Non-pigmented ciliary epithelial cell (primary cell): ENCODE measurements around the gene SLPI.

ENCODE experiments used
- DNase-seq: peaks from one replicate; pipeline ENCODE4 v3.0.0-alpha.2; 2010; ENCODE audit warnings: low read depth

SLPI gene

GRCh38 chr20:45269754-45270270 lies 15.4 kb upstream of the SLPI start:
- no peak for DNase-seq

GRCh38 chr20:45269056-45269455 lies 14.7 kb upstream of the SLPI start:
- DNase-seq = no peak

- DNase-seq = no peak
Observed at GRCh38 chr20:45268531-45268930, 14.2 kb upstream of the SLPI start.

GRCh38 chr20:45266977-45267376 lies 12.6 kb upstream of the SLPI start:
- DNase-seq = no peak

- DNase-seq = no peak
Observed at GRCh38 chr20:45263556-45264266, 9.3 kb upstream of the SLPI start.

- no peak for DNase-seq
Observed at GRCh38 chr20:45258664-45259063, 4.3 kb upstream of the SLPI start.

GRCh38 chr20:45258259-45258658 lies 3.9 kb upstream of the SLPI start:
- DNase-seq = no peak

- no peak for DNase-seq
Observed at GRCh38 chr20:45257711-45258110, 3.3 kb upstream of the SLPI start.

GRCh38 chr20:45257161-45257560 lies 2.8 kb upstream of the SLPI start:
- no peak for DNase-seq

GRCh38 chr20:45253261-45253660 lies 1.1 kb downstream of the SLPI start:
- no peak for DNase-seq

- no peak for DNase-seq
Observed at GRCh38 chr20:45251884-45252560, 2.3 kb downstream of the SLPI start.

- DNase-seq = no peak
Observed at GRCh38 chr20:45248609-45249008, 5.8 kb downstream of the SLPI start.

GRCh38 chr20:45247865-45248264 lies 6.5 kb downstream of the SLPI start:
- no peak for DNase-seq

GRCh38 chr20:45246109-45246508 lies 8.3 kb downstream of the SLPI start:
- DNase-seq = no peak

- DNase-seq = no peak
Observed at GRCh38 chr20:45238139-45238538, 16.2 kb downstream of the SLPI start.

GRCh38 chr20:45235995-45236394 lies 18.4 kb downstream of the SLPI start:
- DNase-seq = no peak

GRCh38 chr20:45230631-45231030 lies 23.7 kb downstream of the SLPI start:
- DNase-seq = no peak

- DNase-seq = no peak
Observed at GRCh38 chr20:45229264-45230056, 24.9 kb downstream of the SLPI start.

GRCh38 chr20:45226287-45226686 lies 28.1 kb downstream of the SLPI start:
- DNase-seq = no peak

GRCh38 chr20:45223136-45223535 lies 31.2 kb downstream of the SLPI start:
- DNase-seq = no peak

- DNase-seq = no peak
Observed at GRCh38 chr20:45221076-45221475, 33.3 kb downstream of the SLPI start, which contains the start of gene SEMG2. Gene SEMG2 (plus strand): TSS chr20:45221373. CDS start chr20:45221390, 17 bp downstream.

- DNase-seq = no peak
Observed at GRCh38 chr20:45218636-45219035, 35.7 kb downstream of the SLPI start.

- DNase-seq = no peak
Observed at GRCh38 chr20:45218124-45218523, 36.2 kb downstream of the SLPI start.
